ENCODE data around the gene MVB12B.

Gene MVB12B

DNA sequence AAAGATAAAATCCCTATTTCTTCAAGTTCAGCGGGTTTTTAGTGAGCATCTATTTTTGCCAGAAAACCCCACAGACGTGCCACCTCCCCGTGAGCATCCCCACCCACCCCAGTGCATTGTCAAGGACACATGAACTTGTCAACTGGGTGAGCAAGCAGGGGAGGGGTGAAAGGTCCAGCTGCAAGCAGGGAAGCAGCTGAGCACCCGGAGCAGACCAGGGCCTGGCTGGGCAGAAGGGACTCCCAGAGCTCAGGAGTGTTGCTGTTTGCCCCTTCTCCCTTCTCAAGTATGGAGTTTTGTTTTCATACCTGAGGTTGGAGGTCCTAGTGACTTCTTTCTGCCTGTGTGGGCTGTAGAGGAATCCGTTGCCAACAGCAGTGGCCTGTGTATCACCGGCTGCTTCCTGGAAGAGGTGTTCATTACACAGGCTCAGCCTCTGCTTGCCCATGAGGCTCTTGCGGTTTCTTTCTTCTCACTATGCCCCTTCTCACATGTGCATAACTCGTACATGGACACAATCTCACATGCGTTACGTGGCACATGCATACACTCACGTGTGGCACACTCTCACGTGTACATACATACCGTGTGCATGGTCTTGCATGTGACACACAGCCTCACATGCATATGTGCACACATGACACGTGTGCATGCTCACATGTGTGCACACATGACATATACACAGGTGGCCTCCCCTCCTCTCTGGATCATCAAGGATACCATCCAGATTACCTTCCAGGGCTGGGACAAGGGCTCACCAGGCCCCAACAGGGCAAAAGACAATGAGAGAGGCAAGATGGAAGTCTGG is 126.7 kb downstream of the MVB12B start:
- no peak for DNase-seq (ENCODE audit: low spot score)

- DNase-seq (ENCODE audit: low spot score), result no peak
These were observed 127.6 kb downstream of the MVB12B start for GRCh38 chr9:126454215-126454614.

GRCh38 chr9:126454795-126455194 is 128.2 kb downstream of the MVB12B start:
- no peak for DNase-seq (ENCODE audit: low spot score)

DNA sequence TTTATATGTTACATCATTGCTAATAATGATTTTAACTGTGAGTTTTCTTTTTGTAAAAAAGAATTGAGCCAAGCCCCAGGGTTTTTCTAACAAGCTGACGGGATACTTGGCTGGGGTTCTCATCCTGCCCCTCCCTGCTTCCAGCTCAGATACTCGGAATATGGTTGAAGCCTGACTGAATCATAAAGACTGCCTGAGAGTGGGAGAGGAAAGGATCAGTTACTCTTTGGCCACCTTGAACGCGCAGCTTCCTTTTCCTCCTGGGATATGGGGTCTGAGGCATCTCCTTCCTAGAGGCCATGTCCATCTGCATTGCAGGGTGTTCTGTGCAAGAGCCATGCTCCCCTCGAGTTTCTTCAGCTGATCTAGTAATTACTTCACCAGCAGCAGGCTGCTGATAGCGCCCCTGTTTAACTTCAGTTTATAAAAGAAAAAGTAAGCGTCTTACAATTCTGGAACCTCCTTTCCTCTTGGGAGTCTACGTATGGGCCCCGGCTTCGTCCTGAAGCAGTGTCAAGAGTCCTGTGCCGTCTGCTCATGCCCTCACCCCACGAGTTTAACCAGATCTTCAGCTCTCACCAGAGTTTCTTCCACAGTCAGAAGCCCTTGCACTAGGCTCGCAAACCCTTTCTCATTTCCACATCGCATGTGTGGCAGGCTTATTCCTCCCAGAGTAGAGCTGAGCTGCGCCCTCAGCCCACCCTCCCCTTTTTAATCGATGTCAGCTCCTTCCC is 130.0 kb downstream of the MVB12B start:
- no peak for DNase-seq (ENCODE audit: low spot score)

DNA sequence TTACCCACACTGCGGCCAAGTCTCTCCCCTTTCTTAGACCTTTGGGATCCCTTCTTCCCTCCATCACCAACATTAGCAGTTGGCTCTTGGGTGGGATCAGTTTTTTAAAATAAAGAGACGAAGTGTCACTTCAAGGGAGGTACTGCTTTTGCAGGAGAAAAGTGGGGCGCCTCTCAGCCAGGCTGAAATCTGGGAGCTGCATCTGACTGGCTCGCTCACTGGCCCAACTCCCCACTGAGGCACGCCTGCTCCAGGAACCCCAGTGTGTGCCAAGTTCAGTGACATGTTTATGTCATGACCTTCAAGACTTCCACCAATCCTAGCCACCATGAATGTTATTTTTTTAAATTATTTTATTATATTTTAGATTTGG is 130.5 kb downstream of the MVB12B start:
- DNase-seq (ENCODE audit: low spot score), result no peak

- no peak for DNase-seq (ENCODE audit: low spot score)
These were observed 131.3 kb downstream of the MVB12B start for GRCh38 chr9:126457890-126458289.

GRCh38 chr9:126459126-126459525 is 132.5 kb downstream of the MVB12B start:
- no peak for DNase-seq (ENCODE audit: low spot score)

- DNase-seq (ENCODE audit: low spot score), result no peak
These were observed 132.9 kb downstream of the MVB12B start for GRCh38 chr9:126459546-126459945.

DNA sequence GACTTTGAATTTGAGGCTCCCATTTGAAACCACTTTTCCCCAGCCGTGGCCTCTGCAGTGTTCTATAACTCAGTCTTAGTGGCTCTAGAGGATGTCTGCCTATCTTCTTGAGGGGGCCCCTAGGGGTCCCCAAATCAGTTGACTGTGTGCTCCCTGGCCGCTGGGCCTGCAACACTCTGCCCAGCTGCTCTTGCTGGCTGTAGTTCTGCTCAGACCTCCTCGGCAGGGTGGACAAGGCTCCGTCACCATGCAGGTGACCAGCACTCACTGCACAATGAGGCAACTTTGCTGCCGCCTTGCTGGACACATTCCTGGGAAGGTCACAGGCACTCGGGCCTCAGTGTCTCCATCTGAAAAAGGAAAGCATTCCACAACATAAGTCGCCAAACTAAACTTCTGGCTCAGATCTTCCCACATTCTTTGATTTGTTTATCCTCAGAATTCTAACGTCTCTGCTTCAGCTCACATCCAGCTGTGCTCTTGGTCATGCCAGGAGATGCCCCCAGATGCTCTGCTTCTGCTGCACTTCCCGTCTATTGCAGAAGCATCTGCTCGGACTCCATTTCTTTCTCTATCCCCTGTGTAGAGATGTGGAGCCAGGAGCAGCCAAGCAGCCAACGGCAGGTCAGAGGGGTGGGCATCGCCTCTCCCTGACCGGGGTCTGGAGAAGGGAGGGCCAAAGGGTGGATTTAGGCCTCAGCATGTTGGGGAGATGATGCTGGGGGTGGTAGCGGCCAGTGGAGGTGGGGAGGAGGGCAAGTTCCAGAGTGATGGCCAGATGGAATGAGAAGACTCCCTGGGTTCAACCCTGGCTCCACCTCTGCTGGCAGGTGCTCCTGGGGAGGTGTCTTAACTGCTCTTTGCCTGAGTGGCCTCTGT is 133.6 kb downstream of the MVB12B start:
- DNase-seq (ENCODE audit: low spot score), result no peak

DNA sequence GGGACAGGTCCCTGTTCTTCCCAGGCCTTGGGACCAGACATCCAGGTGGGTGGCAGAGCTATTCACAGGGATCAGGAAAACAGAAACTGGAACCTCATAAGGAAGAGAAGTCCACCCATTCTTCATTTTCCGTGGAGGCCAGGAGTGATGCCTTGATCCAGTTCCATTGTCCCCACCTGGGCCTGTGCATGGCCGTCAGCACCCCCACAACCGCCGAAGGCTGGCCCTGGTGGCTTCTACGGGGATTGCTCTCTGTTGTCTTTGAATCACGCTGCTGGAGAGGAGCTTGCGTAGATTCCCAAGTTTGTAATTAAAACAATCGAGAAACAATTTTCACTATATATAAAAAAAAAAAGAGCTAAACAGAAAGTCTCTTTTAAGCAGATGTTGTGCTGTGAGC is 134.4 kb downstream of the MVB12B start:
- no peak for DNase-seq (ENCODE audit: low spot score)

GRCh38 chr9:126461608-126462007 is 135.0 kb downstream of the MVB12B start:
- no peak for DNase-seq (ENCODE audit: low spot score)

DNA sequence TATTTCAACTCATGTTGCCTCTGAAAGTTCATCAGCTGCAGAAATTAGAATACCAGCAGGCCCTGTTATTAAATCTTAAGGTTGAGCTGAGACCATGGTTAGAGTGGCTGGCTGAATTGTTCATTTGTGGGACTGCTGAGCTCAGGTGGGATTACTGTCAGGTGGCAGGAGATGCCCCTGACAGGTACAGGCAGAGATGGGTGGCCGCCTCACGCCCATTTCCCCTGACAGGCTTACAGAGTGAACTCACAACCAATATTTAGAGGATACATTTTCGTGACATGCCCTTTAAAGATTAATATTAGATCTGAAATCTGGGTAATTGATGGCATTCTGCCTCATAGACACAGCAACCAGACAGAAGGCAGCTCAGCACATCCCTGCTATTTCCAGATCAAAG is 136.0 kb downstream of the MVB12B start:
- DNase-seq (ENCODE audit: low spot score), result no peak

DNA sequence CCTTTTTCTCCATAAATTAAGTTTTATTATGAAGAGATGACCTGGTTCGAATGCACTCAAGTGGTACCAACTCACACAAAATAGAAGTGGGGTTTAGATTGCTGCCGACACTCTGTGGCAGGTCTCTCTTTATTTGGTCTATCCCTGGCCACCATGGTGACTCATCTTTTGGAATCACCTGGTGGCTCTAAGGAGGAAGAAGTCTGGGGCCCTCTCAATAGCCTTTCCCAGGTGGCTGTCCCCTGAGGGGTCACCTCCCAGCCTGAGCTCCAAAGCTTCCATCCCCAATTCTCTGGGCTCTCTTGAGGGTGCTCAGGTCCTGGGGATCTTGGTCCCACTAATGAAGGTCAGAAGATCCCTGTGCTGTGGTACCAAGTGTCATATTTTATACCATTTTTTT is 136.8 kb downstream of the MVB12B start:
- no peak for DNase-seq (ENCODE audit: low spot score)

DNA sequence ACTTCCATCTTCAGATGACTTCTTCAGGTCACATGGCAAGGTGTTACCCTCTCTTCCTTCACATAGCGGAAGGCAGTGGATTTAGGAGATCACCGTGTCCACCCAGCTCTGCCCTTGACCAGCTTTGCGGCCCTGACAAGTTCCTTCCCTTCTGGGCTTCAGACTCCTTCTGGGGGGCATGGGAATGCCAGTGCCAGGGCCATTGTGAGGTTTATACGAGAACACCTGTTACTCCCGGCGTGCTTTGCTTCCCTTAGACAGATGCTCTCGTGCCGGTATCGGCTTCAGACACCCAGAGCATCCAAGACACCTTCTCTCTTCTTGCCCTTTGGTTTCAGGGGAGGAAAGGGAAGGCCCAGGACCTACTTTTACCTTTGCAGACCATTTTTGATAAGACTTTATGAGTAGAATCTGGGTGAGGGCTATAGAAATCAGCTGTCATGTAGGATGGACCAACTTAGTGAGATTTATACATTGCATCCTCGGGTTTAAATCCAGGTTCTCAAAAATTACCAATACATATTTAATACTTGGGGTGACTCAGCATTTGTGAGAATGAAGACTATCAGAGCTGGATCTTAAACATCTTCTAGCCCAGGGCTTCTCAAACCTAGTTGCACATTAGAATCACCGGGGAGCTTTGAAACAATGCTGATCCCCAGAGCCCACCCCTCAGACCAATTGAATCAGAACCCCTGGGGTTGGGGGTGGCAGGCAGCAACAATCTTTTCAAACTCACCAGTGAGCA is 138.2 kb downstream of the MVB12B start:
- DNase-seq (ENCODE audit: low spot score), result no peak

- DNase-seq (ENCODE audit: low spot score), result no peak
These were observed 139.3 kb downstream of the MVB12B start for GRCh38 chr9:126465977-126466376.

- DNase-seq (ENCODE audit: low spot score), result no peak
These were observed 141.7 kb downstream of the MVB12B start for GRCh38 chr9:126468141-126468825.

- peak; percentile 44 for DNase-seq (ENCODE audit: low spot score)
These were observed 143.8 kb downstream of the MVB12B start for GRCh38 chr9:126470241-126470993.

DNA sequence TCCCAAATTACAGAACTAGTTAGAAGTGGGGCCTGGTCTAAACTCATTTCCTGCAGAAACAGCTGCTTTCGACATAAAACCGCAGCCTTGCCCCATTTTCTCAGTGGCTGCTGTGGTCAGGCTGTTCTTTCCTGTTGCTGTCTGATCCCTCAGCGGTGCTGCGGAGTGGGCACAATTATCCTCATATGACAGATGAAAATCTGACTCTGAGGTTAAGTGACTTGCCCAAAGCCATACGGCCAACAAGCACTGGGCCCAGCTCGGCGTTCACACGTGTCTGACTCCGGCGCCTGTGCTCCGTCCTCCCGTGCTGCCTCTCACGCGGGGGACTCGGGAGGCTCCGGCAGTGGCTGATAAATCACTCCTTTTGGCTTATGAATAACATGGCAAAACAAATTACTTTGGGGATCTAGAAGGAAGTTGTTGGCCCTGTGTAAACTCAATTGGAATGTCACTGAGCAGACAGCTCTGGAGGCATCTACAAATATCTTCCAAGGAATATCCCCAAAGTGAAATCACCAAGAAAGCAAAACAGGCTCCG is 144.5 kb downstream of the MVB12B start:
- DNase-seq (ENCODE audit: low spot score), result peak; percentile 80

GRCh38 chr9:126472198-126472947 is 145.7 kb downstream of the MVB12B start:
- no peak for DNase-seq (ENCODE audit: low spot score)

DNA sequence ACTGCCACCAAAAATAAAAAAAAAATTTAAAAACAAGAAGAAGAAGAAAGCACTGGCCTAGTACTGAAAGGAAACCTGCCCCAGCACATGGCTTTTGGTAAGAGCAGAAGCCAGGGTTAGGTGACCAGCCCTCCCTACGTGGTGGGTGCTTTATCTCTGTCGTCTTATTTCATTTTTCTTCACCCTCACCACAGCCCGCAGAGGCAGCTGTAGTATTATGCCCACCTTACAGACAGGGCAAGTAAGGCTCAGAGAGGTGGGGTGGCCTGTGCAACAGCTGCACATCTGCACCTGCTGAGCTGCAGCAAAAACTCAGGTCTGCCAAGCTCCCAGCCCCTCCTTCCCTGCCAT is 146.3 kb downstream of the MVB12B start:
- DNase-seq (ENCODE audit: low spot score), result no peak
